Activated CD8-positive, alpha-beta T cell treated with anti-CD3 and anti-CD28 coated beads, Interleukin-2, amount 10 ng/mL, durations not matched to agents 7 days and 5 days (primary cell): ENCODE measurements around the gene PRDM7. TPM values are rescaled to one million over a fixed set of nuclear protein-coding genes. Genes with fewer than 3 reads are reported as not detected.

Experiments
- ATAC-seq: fragments of 150-1000 bp; cut with Tn5 transposase; one replicate; pipeline ENCODE4 v1.10.0; 2021; ENCODE audit warnings: moderate library complexity
- CTCF ChIA-PET: fragments of 350-600 bp; sonication (Branson Sonifier 250); formaldehyde crosslinking; loops from one replicate; lab custom pipeline; 2021; ENCODE audit warnings: antibody characterized with exemption; lab: Charles Lee
- POLR2A ChIA-PET: fragments of 350-600 bp; sonication (Branson Sonifier 250); formaldehyde crosslinking; loops from one replicate; lab custom pipeline; 2021; ENCODE audit warnings: antibody characterized with exemption; lab: Charles Lee
- DNase-seq: peaks from one replicate; pipeline ENCODE4 v3.0.0-alpha.2; 2020
- H3K27ac Mint-ChIP-seq: one replicate; pipeline ENCODE4 v1.8.0; 2021; ENCODE audit warnings: mild to moderate bottlenecking, mixed read lengths
- H3K27me3 Mint-ChIP-seq: one replicate; pipeline ENCODE4 v1.8.0; 2021; ENCODE audit warnings: low read depth, mixed read lengths
- H3K36me3 Mint-ChIP-seq: one replicate; pipeline ENCODE4 v1.8.0; 2021; ENCODE audit warnings: low read depth, mixed read lengths
- H3K4me1 Mint-ChIP-seq: one replicate; pipeline ENCODE4 v1.8.0; 2021; ENCODE audit warnings: low read depth, mixed read lengths
- H3K4me3 Mint-ChIP-seq: one replicate; pipeline ENCODE4 v1.8.0; 2021; ENCODE audit warnings: mild to moderate bottlenecking, mixed read lengths
- H3K9me3 Mint-ChIP-seq: one replicate; pipeline ENCODE4 v1.8.0; 2022; ENCODE audit warnings: mixed read lengths; ENCODE audit not compliant: insufficient read depth
- total RNA-seq, 2 experiments: library from RNA; stranded (reverse); gene quantifications; one replicate each; pipeline ENCODE4 v1.2.3, GENCODE V29; 2021

The PRDM7 gene
- total RNA-seq, 2 experiments from 2014 or later, result not detected

DNA sequence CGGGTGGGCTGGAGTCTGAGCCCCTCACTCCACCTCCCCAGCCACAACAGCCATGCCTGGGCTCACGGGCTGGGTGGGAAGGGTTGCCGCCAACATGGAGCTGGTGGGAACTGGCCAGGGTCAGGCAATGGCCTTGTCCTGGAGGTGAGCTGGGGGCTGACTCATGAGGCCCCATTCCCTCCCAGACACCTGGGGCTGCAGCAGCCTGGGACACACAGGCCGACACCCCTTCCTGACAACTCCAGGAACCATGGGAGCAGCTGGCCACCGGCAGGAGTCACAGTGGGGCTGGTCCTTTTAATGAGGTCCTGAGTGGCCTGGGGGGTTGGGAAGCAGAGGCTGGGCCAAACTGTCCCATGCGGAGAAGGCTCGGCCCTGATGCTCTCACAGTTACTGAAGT is 70.1 kb downstream of the PRDM7 start:
- Mint-ChIP-seq H3K4me1 (peaks cover 15% of the 10 kb centered on the region), H3K27me3 (peaks cover 4% of the 10 kb centered on the region), H3K9me3 (no peaks in the 10 kb centered on the region), H3K36me3 (no peaks in the 10 kb centered on the region), H3K4me3 (no peak overlapping the region), H3K27ac (no peak overlapping the region)
- ChIA-PET CTCF (no interaction called here), POLR2A (no interaction called here)
- DNase-seq (no peak), ATAC-seq (no peak)

Other genes with a start within 250 kb of the PRDM7 start
- under 1 TPM in 1 of 2 experiments, not detected in 1; 0.08 TPM for gene SPIRE2, start 248.9 kb downstream of the PRDM7 start, total RNA-seq
- gene TCF25, start 203.7 kb downstream of the PRDM7 start, total RNA-seq, result 100 to 1,000 TPM; 169 to 178 TPM
- gene MC1R, start 158.5 kb downstream of the PRDM7 start, total RNA-seq, result 1 to 10 TPM; 4.7 to 5.0 TPM
- 1 to 10 TPM; 1.1 to 1.3 TPM for gene TUBB3, start 154.0 kb downstream of the PRDM7 start, total RNA-seq
- gene DEF8, start 128.6 kb downstream of the PRDM7 start, total RNA-seq, result 10 to 100 TPM; 19.8 to 25.7 TPM
- under 1 TPM in 1 of 2 experiments, not detected in 1; 0.18 TPM for gene DBNDD1, start 57.9 kb downstream of the PRDM7 start, total RNA-seq